DOHH2 (cell line): ENCODE results near the gene SRGAP3.

ENCODE experiments used
- EZH2phosphoT487 ChIP-seq: fragments of 200-600 bp; sonication (generic); IDR thresholded peaks from 2 replicates; pipeline ENCODE4 v1.6.1; 2017; ENCODE audit warnings: borderline replicate concordance, mild to moderate bottlenecking, antibody characterized with exemption, low read length, moderate library complexity, mixed read lengths
- TF ChIP-seq, protein P1 (sequence below): fragments of 200-600 bp; sonication (generic); IDR thresholded peaks from one replicate; pipeline ENCODE4 v1.5.1; 2014; ENCODE audit warnings: antibody characterized with exemption, mild to moderate bottlenecking, low read depth, low read length; ENCODE audit not compliant: poor library complexity, severe bottlenecking

DNA sequence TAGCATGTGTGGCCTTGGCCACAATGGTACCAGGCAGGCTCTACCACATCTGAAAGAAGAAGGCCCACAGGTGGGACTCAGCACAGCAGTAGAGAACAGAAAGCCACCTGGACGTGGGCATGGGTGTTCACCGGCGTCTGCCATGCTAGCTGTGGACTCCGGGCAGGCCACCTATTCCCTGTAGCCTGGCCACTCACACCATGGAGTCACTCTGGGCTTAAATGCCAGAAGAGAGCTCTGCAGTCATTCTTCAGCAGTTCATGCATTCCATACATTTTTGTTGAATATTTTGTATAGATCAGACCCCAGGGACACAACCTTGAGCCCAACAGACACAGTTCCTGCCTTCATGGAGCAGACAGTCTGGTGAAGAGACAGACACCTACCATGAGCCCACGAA lies 138.6 kb downstream of the SRGAP3 start:
- TF ChIP-seq, protein P1, sequence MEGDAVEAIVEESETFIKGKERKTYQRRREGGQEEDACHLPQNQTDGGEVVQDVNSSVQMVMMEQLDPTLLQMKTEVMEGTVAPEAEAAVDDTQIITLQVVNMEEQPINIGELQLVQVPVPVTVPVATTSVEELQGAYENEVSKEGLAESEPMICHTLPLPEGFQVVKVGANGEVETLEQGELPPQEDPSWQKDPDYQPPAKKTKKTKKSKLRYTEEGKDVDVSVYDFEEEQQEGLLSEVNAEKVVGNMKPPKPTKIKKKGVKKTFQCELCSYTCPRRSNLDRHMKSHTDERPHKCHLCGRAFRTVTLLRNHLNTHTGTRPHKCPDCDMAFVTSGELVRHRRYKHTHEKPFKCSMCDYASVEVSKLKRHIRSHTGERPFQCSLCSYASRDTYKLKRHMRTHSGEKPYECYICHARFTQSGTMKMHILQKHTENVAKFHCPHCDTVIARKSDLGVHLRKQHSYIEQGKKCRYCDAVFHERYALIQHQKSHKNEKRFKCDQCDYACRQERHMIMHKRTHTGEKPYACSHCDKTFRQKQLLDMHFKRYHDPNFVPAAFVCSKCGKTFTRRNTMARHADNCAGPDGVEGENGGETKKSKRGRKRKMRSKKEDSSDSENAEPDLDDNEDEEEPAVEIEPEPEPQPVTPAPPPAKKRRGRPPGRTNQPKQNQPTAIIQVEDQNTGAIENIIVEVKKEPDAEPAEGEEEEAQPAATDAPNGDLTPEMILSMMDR = no peak
- TF ChIP-seq EZH2phosphoT487 = no peak
